ENCODE results near the gene SERAC1.

DNA sequence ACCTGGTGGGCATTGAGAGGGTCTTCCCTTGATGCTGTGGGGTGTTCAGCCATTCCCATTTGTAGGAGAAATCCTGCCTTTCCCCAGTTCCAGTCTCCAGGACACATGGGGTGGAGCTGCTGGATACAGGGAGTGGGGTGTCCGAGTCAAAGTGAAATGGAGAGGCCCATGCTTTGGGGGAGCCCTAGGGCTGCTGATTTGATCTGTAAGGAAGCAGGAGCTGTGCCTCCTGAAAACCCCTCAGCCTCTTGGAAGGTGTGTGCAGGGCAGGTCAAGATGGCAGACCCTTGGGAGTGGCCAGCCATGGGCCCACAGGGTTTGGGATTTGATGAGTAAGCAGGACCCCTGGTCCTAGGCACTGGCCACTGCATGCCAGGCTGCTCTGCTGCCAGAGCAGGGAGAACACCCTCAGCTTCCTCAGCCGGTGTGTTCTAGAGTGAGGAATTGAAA, 82.0 kb downstream of the SERAC1 start:
- no peak for TF ChIP-seq POLR2A (IDR thresholded peaks at IDR 0.05)
- TF ChIP-seq, protein P1, sequence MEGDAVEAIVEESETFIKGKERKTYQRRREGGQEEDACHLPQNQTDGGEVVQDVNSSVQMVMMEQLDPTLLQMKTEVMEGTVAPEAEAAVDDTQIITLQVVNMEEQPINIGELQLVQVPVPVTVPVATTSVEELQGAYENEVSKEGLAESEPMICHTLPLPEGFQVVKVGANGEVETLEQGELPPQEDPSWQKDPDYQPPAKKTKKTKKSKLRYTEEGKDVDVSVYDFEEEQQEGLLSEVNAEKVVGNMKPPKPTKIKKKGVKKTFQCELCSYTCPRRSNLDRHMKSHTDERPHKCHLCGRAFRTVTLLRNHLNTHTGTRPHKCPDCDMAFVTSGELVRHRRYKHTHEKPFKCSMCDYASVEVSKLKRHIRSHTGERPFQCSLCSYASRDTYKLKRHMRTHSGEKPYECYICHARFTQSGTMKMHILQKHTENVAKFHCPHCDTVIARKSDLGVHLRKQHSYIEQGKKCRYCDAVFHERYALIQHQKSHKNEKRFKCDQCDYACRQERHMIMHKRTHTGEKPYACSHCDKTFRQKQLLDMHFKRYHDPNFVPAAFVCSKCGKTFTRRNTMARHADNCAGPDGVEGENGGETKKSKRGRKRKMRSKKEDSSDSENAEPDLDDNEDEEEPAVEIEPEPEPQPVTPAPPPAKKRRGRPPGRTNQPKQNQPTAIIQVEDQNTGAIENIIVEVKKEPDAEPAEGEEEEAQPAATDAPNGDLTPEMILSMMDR (IDR thresholded peaks at IDR 0.05), result no peak
- no peak for TF ChIP-seq POLR2AphosphoS5 (IDR thresholded peaks at IDR 0.05; ENCODE audit: insufficient read depth in 1 of 2, low read depth in 1 of 2)
